Subcutaneous abdominal adipose tissue (tissue), 5 donors: ENCODE data around the gene ZEB2.

Source experiments
- H3K27ac ChIP-seq: one replicate; pipeline ENCODE4 v1.7.0; 2013; ENCODE audit warnings: low read depth, mild to moderate bottlenecking, inconsistent platforms, low read length, moderate library complexity
- H3K27me3 ChIP-seq, 5 donors: one replicate each; pipeline ENCODE4 v1.7.0; 2013; ENCODE audit warnings: low read length in 5 of 5, inconsistent platforms in 1 of 5; ENCODE audit not compliant: control insufficient read depth in 5 of 5, insufficient read depth in 4 of 5
- H3K36me3 ChIP-seq, 5 donors: one replicate each; pipeline ENCODE4 v1.7.0; 2013; ENCODE audit warnings: low read length in 5 of 5; ENCODE audit not compliant: control insufficient read depth in 5 of 5, insufficient read depth in 5 of 5
- H3K4me1 ChIP-seq, 5 donors: one replicate each; pipeline ENCODE4 v1.7.0; 2013; ENCODE audit warnings: low read length in 5 of 5, mild to moderate bottlenecking in 3 of 5, moderate library complexity in 1 of 5; ENCODE audit not compliant: control insufficient read depth in 5 of 5, insufficient read depth in 5 of 5
- H3K4me3 ChIP-seq, 5 donors: one replicate each; pipeline ENCODE4 v1.7.0; 2013; ENCODE audit warnings: low read length in 5 of 5, low read depth in 1 of 5
- H3K9ac ChIP-seq, 5 donors: one replicate each; pipeline ENCODE4 v1.7.0; 2013; ENCODE audit warnings: low read length in 5 of 5, mild to moderate bottlenecking in 4 of 5, moderate library complexity in 3 of 5
- H3K9me3 ChIP-seq, 5 donors: one replicate each; pipeline ENCODE4 v1.7.0; 2013; ENCODE audit warnings: low read length in 5 of 5; ENCODE audit not compliant: control insufficient read depth in 5 of 5
- donor health status: healthy.
- donor health status: healthy.
- donor health status: healthy.
- donor health status: healthy.
- donor health status: healthy.

The ZEB2 gene

GRCh38 chr2:144533221-144533620, 13.3 kb upstream of the ZEB2 start:
- no peaks in the 10 kb centered on the region for H3K9me3 ChIP-seq
- no peaks in the 10 kb centered on the region for H3K27me3 ChIP-seq
- H3K4me1 ChIP-seq, result peaks cover 0 to 21% (median 19%) of the 10 kb centered on the region in 5 donors
- H3K4me3 ChIP-seq, result no peak overlapping the region
- H3K36me3 ChIP-seq, result no peaks in the 10 kb centered on the region
- no peak overlapping the region for H3K27ac ChIP-seq
- no peak overlapping the region for H3K9ac ChIP-seq

DNA sequence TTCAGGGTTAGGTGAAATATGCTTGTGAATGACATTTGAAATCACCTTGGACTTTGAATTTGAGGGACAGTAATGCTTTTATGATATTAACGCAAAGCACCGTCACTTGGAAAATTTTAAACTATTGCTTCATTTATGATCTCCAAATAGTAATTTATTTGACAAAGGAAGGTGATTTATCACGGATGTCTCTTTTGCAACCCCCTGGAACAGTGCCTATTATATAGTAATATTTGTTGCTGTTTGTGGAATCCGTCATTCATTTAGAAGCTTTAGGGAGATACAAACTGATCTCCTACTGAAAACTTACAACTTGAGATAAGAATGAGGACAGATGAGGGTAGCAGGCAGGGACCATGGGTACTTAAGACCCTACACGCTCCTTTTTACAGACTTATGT, 10.7 kb upstream of the ZEB2 start:
- H3K9me3 ChIP-seq, result no peaks in the 10 kb centered on the region

GRCh38 chr2:144529841-144530240, 9.9 kb upstream of the ZEB2 start:
- Histone ChIP-seq H3K4me3 (peak overlapping the region in 2 of 5 donors; percentile 33 to 36), H3K9ac (peak overlapping the region in 1 of 5 donors; percentile 59), H3K9me3 (no peaks in the 10 kb centered on the region), H3K36me3 (no peaks in the 10 kb centered on the region), H3K27me3 (no peaks in the 10 kb centered on the region), H3K4me1 (peaks cover 0 to 44% (median 37%) of the 10 kb centered on the region in 5 donors), H3K27ac (peak overlapping the region; percentile 85)

More for the DNA sequence above, 10.7 kb upstream of the ZEB2 start:
- Histone ChIP-seq H3K9ac (peak overlapping the region in 1 of 5 donors; percentile 59), H3K4me3 (peak overlapping the region in 1 of 5 donors; percentile 4), H3K27ac (peak overlapping the region; percentile 85), H3K4me1 (peaks cover 0 to 39% (median 31%) of the 10 kb centered on the region in 5 donors), H3K36me3 (no peaks in the 10 kb centered on the region), H3K27me3 (no peaks in the 10 kb centered on the region)

DNA sequence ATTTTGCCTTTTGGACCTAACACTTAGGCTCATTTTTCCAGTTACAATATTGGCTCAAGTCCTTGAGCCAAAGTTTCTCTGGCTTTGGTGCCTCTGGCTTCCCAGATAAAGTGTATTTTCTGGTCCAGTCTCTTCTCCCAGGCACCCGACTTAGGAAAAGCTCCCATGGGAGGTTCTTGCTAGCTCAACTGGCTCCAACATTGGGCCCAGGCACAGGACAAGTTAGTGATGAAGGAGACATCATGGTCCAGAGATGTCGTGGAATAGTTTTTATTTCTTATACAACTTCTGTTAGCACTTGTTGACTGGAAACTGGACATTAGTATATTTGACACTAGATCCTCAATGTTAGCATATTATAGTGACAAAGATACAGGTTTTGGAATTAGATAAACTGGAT, 8.2 kb upstream of the ZEB2 start:
- Histone ChIP-seq H3K9ac (no peak overlapping the region), H3K4me3 (no peak overlapping the region), H3K27me3 (no peaks in the 10 kb centered on the region), H3K9me3 (no peaks in the 10 kb centered on the region), H3K27ac (peak overlapping the region; percentile 93), H3K4me1 (peaks cover 0 to 49% (median 46%) of the 10 kb centered on the region in 5 donors), H3K36me3 (no peaks in the 10 kb centered on the region)

- peak overlapping the region; percentile 93 for H3K27ac ChIP-seq
- H3K9me3 ChIP-seq, result no peaks in the 10 kb centered on the region
- H3K4me1 ChIP-seq, result peaks cover 1 to 61% (median 55%) of the 10 kb centered on the region in 5 donors
- peak overlapping the region in 2 of 5 donors; percentile 0 to 51 for H3K9ac ChIP-seq
- no peak overlapping the region for H3K4me3 ChIP-seq
- H3K36me3 ChIP-seq, result no peaks in the 10 kb centered on the region
- H3K27me3 ChIP-seq, result no peaks in the 10 kb centered on the region
Measured at GRCh38 chr2:144526831-144527230, 6.9 kb upstream of the ZEB2 start.

DNA sequence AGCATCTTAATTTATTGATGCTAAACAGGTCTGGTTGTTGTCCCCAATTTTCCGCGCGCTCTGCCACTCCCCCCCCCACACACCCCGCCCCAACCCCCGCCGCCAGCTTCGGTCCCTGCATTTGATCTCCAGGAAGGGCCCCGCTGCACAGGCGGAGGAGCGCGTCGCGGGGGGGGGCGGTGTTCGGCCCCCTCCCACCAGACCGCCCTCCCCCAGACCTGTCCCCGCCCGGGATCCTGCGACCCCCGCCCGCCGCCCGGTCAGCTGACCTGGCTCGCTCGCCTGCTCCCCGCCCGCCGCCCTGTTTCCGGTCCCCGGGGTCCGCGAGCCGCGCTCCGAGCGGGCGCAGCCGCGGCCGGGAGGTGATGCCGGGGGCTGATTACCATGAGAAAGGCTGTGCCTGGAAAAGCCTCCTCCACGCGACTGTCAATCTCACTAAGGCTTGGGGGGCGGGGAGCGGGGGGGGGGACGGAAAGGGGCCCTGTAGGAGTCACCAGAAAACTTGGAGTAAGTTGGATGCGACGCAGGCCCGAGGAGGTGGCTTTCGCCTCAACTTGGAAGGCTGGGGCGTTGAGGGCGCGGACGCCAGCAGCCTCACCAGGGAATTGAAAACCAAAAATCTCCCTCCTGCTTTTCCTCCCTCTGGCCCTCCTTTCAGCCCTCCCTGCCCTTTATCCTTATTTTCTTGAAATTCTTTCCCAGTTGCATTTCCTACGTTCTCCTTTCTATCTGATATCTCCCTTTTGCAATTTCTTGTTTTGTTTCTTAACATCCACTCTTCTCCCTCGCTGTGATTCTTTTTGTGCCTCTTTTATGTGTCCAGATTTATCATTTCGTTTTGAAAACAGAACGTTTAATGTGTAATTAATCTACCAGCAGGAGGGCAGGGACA, 4.4 kb upstream of the ZEB2 start:
- Histone ChIP-seq H3K4me3 (peak overlapping the region; percentile 60 to 72 (median 66)), H3K9me3 (no peaks in the 10 kb centered on the region), H3K9ac (peak overlapping the region; percentile 63 to 80 (median 64)), H3K27me3 (no peaks in the 10 kb centered on the region), H3K36me3 (no peaks in the 10 kb centered on the region), H3K27ac (peak overlapping the region; percentile 93), H3K4me1 (peaks cover 4 to 59% (median 56%) of the 10 kb centered on the region in 5 donors)

GRCh38 chr2:144523596-144524117, 3.7 kb upstream of the ZEB2 start:
- Histone ChIP-seq H3K27me3 (no peaks in the 10 kb centered on the region), H3K4me3 (peak overlapping the region; percentile 60 to 72 (median 66)), H3K4me1 (peaks cover 4 to 64% (median 55%) of the 10 kb centered on the region in 5 donors), H3K36me3 (no peaks in the 10 kb centered on the region), H3K9ac (peak overlapping the region; percentile 63 to 74 (median 70)), H3K9me3 (no peaks in the 10 kb centered on the region), H3K27ac (peak overlapping the region; percentile 93)

- peak overlapping the region; percentile 60 to 72 (median 66) for H3K4me3 ChIP-seq
- H3K4me1 ChIP-seq, result peaks cover 4 to 65% (median 52%) of the 10 kb centered on the region in 5 donors
- no peaks in the 10 kb centered on the region for H3K9me3 ChIP-seq
- H3K27me3 ChIP-seq, result no peaks in the 10 kb centered on the region
- H3K27ac ChIP-seq, result peak overlapping the region; percentile 93
- no peaks in the 10 kb centered on the region for H3K36me3 ChIP-seq
- H3K9ac ChIP-seq, result peak overlapping the region; percentile 63 to 74 (median 70)
Measured at GRCh38 chr2:144522897-144523595, 3.1 kb upstream of the ZEB2 start.

GRCh38 chr2:144522176-144522896, 2.4 kb upstream of the ZEB2 start:
- peak overlapping the region; percentile 60 to 72 (median 66) for H3K4me3 ChIP-seq
- no peaks in the 10 kb centered on the region for H3K36me3 ChIP-seq
- H3K9me3 ChIP-seq, result no peaks in the 10 kb centered on the region
- peak overlapping the region; percentile 93 for H3K27ac ChIP-seq
- H3K4me1 ChIP-seq, result peaks cover 4 to 62% (median 44%) of the 10 kb centered on the region in 5 donors
- H3K9ac ChIP-seq, result peak overlapping the region; percentile 13 to 74 (median 70)
- no peaks in the 10 kb centered on the region for H3K27me3 ChIP-seq
